GDM1 (cell line): Measurements from ENCODE around the gene CEACAM8.
"Not testable (repeated sequence)": the region's sequence is repeated elsewhere in the genome, so short reads cannot be mapped to it uniquely, and the experiment has no call there.

Source experiments
- DNase-seq: peaks from one replicate; lab custom pipeline; 2025; lab: John Stamatoyannopoulos, UW

Gene CEACAM8

GRCh38 chr19:42571116-42571515 is 23.6 kb downstream of the CEACAM8 start:
- DNase-seq, result no peak

DNA sequence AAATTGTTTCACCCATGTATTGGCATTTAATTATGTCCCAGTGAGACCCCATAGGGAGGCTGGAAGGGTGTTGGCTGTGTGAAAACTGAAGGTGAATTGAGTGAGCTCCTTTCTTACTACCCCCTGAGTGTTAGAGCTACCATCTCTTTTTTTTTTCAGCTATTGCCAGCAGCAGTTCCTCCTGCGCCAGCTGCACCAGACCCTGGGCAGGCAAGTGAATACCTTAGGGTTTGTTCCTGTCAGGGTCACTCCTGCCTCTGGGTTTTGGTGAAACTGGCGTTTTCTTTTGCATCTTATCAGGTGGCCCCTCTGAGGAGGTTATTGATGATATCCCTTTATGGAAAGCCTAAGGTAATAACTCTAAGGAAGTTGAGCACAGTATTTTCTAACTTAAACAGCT is 25.5 kb downstream of the CEACAM8 start:
- no peak for DNase-seq

- DNase-seq, result peak; percentile 74
Observed at GRCh38 chr19:42568006-42568405, 26.7 kb downstream of the CEACAM8 start.

DNA sequence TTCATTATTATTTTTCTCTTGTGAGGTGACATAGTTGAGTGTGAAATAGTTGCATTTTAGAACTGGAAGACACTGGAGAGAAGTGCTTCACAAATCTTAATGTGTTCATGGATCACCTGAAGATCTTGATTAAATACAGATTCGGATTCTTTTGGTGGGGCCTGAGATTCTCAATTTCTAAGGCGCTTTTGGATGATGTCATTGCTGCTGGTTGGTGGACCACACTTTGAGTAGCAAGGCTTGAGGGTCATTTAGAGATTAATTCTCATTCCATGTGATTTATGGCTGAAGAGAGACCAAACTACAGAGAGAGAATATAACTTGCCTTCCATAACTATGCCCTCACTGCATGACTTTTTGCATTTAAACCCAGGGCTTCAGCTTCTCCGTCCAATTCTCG is 27.2 kb downstream of the CEACAM8 start:
- no peak for DNase-seq

DNA sequence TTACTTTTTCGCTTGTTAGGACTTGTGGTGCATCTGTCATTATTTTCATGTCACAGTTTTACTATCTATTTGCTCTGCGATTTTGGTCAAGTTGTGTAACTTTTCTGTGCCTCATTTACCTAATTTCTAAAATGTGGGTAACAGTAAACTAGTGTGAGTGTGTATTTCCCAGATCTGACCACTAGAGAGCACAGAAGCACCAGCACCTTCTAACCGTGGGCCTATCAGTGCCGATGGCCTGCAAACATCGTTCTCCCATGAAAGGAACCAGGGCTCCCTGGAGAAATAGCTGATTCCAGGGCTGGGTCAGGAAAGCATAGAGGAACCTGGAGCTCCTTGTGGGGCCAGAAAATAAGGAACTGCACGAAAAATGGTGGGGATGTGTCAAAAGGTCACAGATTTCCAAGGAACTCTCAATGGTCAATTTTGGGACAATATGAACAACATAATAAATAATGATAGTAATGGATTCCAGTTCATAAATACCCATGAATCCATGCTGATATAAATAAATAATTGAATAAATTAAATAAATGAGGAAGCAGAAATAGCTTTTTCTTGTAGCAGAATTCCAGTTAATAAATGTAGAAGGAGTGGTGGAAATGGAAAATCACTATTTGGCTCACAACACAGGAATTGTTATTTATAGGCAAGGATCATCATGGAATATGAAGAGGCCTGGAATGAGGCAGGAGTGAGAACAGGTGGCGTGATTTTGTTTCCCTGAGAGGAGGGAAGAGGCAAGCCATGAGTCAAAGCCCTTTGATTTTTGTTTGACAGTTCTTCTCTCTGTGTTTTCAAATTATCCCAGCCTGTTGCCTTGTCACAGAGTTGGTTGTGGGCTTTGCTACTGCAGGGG is 31.1 kb downstream of the CEACAM8 start:
- DNase-seq, result peak; percentile 32

- DNase-seq, result no peak
Observed at GRCh38 chr19:42561512-42561911, 33.2 kb downstream of the CEACAM8 start.

- no peak for DNase-seq
Observed at GRCh38 chr19:42560731-42561130, 34.0 kb downstream of the CEACAM8 start.

GRCh38 chr19:42558450-42559150 is 36.1 kb downstream of the CEACAM8 start:
- no peak for DNase-seq

GRCh38 chr19:42557386-42557871 is 37.3 kb downstream of the CEACAM8 start:
- not testable (repeated sequence) for DNase-seq

DNA sequence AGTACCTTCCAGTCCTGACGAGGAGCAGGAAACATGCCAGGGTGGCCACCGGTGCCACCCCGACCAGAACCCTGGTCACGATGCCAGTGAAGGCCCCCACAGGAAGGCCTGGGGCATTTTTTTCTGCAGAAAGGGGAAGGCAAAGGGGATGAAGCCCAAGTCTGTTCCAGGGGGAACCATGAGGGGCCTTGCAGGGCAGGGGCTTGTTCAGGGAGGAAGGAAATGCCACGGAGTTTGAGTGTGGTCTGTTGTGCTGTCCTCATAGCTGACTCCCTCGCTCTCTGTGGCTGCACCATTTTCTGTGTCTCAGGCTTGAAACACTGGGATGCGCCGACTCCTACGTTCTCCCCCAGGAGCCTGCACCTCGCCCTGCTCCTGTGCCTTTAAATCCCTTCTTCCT is 38.9 kb downstream of the CEACAM8 start:
- peak; percentile 94 for DNase-seq

DNA sequence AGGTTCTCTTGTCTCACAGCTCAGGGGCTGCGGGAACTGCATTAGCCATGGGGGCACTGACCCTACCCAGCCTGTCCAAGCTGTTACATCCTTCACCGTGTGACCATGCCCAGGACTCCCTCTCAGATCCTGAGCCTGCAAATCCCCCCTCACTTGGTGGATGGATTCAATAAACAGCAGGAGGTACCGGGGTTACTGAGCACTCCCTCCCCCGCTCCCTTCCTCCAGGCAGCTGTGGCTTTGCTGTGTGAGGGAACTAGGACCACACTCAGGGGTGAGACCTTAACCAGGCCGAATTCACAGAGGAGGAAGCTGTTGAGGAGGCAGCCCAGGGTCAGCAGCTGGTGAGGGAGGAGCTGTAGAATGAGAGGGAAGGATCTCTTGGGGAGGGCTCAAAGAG is 39.4 kb downstream of the CEACAM8 start:
- DNase-seq, result peak; percentile 94

- no peak for DNase-seq
Observed at GRCh38 chr19:42554046-42554575, 40.6 kb downstream of the CEACAM8 start.

DNA sequence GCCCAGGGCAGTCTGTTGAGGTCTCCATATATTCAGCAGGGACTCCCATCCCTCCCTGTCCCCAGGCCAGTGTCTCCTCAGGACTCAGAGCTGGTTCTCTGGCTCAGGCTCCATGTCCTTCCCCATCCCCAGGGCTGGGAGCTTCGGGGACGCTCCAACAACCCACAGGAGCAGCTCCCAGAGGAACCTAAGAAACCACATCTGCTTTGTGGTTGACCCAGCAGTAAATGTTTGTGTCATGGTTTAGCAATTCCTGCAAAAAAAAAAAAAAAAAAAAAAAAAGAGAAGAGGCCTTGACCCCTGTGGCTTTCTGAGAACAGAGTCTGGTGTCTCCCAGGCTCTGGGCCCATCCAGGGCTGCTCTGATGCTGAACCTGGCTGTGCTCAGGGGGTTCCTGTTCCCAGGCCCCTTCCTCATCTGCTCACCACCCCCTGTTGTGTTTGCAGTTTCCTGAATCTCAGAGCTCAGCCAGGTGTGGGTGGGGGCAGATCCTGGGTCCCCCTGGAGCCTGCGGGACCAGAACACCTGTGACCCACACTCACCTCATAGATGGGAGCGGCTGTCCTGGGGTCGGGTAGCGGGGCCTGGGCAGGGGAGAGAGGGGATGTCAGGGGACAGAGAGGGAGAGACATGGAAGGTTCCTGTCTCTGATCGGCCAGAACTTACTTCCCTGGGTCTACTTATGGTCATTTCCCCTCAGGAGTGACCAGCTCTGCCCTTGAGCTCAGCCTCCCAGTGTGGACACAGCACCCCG is 41.3 kb downstream of the CEACAM8 start:
- DNase-seq, result peak; percentile 72

GRCh38 chr19:42552086-42553065 is 42.3 kb downstream of the CEACAM8 start:
- no peak for DNase-seq

DNA sequence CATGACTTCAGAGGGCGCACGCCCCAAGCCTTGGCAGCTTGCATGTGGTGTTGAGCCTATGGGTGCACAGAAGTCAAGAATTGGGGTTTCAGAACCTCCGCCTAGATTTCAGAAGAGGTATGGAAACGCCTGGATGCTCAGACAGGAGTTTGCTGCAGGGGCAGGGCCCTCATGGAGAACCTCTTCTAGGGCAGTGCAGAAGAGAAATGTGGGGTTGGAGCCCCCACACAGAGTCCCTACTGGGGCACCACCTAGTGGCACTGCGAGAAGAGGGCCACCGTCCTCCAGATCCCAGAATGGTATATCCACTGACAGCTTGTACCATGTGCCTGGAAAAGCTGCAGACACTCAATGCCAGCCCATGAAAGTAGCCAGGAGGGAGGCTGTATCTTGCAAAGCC is 44.2 kb downstream of the CEACAM8 start:
- DNase-seq, result not testable (repeated sequence)

GRCh38 chr19:42549067-42549466 is 45.7 kb downstream of the CEACAM8 start:
- not testable (repeated sequence) for DNase-seq

GRCh38 chr19:42548552-42548951 is 46.2 kb downstream of the CEACAM8 start:
- DNase-seq, result no peak

DNA sequence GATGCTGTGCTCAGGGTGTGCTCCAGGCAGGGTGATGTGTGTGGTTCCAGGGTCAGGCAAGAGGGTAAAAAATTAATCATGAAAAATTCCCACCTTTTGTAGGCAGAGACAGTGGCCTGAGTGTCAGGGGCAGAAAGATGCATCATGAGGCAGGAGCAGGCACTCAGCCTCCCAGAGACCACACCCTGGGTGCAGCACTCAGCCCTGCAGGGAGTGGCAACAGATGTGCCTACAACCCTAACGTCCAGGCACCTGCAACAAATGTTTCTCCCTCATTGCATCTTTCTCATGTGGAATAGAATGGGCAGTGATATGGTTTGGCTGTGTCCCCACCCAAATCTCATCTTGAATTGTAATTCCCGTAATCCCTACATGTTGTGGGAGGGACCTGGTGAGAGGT is 46.8 kb downstream of the CEACAM8 start:
- no peak for DNase-seq

DNA sequence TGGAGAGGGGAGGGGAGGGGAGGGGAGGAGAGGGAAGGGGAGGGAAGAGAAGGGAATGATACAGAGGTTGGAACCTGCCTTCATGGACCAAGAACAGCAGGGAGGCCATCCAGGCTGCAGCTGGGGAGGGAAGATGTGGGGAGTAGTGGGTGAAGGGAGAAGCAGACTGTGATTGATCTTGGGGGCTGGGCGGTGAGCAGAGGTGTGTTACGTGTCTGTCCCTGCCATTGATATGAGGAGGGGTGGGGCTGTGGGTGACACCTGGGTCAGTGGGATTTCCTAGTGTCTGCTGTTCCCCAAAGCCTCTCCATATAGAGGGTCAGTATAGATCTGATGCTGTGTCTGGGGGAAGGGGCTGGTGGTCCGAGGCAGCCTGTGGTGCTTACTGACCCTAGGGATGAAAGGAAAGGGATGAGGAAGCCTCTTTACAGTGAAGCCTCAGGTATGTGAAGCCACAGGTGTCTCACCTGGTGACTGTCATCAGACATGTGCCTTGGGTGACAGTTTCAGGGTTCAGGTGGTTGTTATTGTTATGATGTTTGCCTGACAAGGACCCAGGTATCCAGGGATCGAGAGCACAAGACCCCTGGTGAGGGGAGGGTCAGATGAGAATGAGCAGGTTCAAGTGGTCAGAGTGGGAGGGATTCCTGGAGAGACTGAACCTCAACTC is 47.8 kb downstream of the CEACAM8 start:
- DNase-seq, result no peak

GRCh38 chr19:42544146-42544545 is 50.6 kb downstream of the CEACAM8 start:
- no peak for DNase-seq
